HUDEP-2 (cell line): ENCODE data around the gene SHC1.

Experiments
- DNase-seq, 76 experiments: peaks; one replicate each; lab custom pipeline; 2025; ENCODE audit not compliant: unreplicated experiment in 76 of 76; lab: John Stamatoyannopoulos, UW

Gene SHC1

GRCh38 chr1:154975409-154976059, 5.0 kb upstream of the SHC1 start:
- peak in 22 of 76 experiments; percentile 10 to 41 (median 26) for DNase-seq

DNA sequence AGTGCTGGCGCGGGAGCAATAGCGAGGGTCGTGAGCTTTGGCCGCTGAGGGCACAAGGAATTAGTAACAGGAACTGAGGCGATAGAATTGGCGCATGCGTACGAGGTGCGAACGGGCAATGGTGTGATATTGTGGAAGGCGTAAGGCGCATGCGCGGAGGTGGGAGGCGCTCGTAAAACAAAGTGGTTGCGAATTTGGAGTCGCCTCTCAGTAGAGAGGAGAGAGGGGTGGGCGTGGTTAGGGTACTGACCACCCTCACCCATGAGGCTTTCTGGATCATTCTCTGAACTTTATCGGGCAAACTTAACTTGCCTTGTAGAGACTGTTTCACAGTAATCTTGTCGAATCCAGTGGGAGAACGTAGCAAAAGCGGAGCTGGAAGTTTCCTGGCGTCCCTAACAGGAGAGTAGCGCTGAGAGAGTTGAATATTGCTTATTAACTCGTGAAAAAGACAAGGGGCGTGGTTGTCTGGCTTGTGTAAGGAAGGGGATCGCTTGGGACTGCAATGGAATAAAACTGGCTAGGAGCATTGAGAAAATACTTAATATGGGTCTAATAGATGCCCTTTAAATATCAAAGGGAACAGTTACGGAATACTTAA, 4.4 kb upstream of the SHC1 start:
- peak in 74 of 76 experiments; percentile 39 to 99 (median 90) for DNase-seq

DNA sequence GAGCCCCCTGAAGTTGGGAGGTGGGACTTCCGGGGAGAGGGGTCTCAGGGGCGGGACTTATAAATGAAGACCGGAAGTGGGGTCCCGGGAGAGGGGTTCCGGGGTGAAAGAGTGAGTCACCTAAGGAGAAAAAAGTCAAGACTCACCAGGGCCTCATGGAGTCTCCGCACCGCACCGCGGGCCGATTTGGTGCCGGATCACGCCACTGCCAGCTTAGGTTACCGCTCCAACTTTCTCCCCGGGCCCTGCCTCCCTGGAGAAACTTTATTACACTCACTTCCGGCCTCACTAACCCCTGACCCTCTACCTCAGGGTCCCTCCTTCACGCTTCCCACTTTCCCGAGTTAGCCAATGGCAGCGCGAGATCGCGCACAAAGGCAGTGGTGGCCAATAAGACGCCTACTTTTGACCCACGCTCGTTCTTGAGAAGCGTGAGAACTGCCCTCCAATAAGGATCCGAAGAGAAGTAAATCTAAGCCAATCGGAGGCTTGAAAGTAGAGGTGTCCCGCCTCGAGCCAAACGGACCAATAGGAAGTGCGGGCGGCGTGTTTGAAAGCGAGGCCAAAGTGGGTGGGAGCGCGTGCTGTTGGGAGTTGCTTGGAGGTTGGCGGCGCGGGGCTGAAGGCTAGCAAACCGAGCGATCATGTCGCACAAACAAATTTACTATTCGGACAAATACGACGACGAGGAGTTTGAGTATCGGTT, 3.7 kb upstream of the SHC1 start, which contains the start of gene CKS1B:
Gene CKS1B, plus strand, starts transcription at position 580 of the 706 bp plus-strand sequence. Its CDS starts 65 bp downstream, at position 645.
- DNase-seq: peak in 75 of 76 experiments; percentile 86 to 100 (median 97)

DNA sequence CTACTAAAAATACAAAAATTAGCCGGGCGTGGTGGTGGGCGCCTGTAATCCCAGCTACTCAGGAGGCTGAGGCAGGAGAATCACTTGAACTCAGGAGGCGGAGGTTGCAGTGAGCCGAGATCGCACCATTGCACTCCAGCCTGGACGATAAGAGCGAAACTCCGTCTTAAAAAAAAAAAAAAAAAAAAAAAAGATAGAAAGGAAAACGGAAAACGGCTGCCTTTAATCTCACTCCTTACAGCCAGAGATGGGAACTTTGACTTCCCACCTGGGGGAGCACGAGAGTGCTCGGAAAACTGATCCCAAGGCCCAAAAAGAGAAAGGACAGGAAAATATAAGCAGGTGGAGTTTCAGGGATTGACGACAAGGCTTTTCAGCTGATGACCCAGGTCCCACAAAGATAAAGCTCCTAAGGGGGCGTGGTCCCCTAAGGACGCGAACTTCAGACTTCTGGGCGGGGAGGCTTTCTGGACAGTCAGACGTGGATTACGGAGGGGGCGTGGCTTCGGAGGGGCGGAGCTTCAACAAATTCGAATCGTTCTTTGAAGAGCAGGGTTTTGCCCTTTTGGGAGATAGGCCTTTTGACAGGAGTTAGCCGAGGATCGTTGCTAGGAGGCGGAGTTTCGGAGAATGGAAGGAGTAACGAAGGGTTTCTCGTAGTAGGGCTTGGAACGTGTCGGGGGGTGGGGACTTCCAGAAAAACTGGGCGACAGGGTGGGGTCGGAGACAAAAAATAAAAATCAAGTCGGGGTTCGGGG, 3.0 kb upstream of the SHC1 start:
- DNase-seq: peak in 75 of 76 experiments; percentile 77 to 99 (median 97)

DNA sequence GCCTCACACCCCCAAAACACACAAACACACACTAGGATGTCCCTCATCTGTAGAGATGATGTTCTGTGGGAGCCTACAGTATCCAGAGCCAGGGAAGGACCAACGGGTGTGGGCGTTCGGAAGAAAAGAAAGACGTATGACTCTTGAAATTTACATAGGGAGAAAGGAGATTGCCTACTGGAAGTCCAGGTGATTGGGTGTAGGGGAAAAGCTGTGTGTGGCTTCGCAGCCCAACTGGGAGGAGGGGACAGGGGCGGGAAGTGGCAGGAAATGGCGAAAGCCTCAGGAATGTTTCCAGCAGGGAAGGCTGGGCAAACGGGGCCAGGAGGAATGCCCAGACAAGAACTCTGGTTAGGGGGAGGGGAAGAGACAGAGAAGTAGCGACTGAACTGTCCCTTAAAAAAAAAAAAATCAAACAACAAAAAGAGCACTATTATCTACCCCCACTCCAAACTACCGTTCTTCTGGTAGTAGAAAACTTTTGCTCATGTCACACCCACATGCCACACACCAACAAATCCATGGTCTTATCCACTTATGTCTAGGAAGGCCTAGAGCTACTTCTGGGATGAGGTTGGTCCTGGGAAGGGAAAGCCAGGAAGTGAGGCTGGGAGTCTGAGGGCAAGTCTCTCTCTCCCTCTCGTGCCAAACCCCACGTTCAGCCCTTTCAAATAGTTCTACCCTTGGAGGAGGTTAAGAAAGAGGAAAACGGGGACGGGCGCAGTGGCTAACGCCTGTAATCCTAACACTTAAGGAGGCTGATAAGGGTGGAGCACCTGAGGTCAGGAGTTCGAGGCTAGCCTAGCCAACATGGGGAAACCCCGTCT, 2.2 kb upstream of the SHC1 start:
- peak in 1 of 76 experiments; percentile 27 for DNase-seq

DNA sequence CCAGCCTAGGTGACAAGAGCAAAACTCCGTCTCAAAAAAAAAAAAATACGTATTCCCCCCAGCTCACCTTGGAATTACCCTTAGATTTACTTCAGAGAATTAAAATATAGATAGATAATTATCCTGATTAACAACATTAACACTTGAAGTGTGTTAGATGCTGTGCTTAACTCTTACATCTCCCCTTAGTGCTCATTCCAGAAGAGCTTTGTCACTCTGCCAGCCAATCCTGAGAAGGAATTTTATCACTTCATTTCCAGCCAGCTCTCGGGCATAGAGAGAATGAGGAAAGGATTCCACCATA, 1.6 kb upstream of the SHC1 start:
- no peak for DNase-seq

- peak in 2 of 76 experiments; percentile 18 to 35 for DNase-seq
These were observed 923 bp upstream of the SHC1 start for GRCh38 chr1:154971341-154971998.

- DNase-seq: no peak
These were observed 591 bp downstream of the SHC1 start for GRCh38 chr1:154969860-154970452.

GRCh38 chr1:154969246-154969645, 1.3 kb downstream of the SHC1 start:
- DNase-seq: no peak

- no peak for DNase-seq
These were observed 1.8 kb downstream of the SHC1 start for GRCh38 chr1:154968731-154969130.

GRCh38 chr1:154967331-154967950, 3.1 kb downstream of the SHC1 start:
- DNase-seq: no peak

- no peak for DNase-seq
These were observed 4.4 kb downstream of the SHC1 start for GRCh38 chr1:154966111-154966510.

DNA sequence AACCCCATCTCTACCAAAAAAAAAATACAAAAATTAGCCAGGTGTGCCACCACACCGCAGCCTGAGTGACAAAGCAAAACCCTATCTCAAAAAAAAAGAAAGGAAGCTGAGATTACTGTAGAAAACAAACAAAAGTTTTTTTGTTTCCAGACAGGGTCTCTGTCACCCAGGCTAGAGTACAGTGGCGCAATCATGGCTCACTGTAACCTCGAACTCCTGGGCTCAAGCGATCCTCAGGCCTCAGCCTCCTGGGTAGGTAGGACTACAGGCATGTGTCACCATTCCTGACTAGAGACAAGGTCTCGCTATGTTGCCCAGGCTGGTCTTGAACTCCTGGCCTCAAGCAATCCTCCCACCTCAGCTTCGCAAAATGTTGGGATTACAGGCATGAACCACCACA, 6.2 kb downstream of the SHC1 start:
- DNase-seq: no peak

GRCh38 chr1:154963643-154964042, 6.9 kb downstream of the SHC1 start:
- DNase-seq: no peak

GRCh38 chr1:154962795-154963330, 7.7 kb downstream of the SHC1 start:
- DNase-seq: no peak

DNA sequence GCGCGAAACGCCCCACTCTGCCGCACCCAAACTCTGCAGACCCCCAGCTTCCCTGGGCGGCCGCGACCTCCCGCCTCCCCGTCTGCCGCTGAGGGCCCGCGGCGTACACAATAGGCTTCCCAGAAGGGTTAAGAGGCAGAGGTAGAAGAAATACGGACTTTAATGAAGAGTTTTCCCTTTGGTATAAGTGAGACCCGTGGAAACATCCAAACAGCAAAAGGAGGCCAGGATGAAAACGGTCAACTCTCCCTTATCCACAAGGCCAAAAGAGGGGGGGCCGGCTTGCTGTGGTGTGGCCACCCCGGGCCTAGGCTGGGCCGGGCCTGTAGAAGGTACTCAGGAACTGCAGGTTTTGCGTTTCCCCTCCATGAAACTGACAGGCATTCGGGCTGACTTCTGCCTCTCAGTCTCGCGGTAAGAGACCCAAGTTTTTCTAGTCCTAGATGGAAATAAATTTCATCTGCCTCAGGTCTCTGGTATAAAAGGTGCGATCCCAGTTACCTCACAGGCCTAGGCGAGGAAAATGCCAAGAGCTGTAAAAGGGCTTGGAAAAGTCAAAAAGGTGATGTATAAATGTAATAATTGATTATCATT, 8.3 kb downstream of the SHC1 start:
- peak in 18 of 76 experiments; percentile 3 to 79 (median 34) for DNase-seq

DNA sequence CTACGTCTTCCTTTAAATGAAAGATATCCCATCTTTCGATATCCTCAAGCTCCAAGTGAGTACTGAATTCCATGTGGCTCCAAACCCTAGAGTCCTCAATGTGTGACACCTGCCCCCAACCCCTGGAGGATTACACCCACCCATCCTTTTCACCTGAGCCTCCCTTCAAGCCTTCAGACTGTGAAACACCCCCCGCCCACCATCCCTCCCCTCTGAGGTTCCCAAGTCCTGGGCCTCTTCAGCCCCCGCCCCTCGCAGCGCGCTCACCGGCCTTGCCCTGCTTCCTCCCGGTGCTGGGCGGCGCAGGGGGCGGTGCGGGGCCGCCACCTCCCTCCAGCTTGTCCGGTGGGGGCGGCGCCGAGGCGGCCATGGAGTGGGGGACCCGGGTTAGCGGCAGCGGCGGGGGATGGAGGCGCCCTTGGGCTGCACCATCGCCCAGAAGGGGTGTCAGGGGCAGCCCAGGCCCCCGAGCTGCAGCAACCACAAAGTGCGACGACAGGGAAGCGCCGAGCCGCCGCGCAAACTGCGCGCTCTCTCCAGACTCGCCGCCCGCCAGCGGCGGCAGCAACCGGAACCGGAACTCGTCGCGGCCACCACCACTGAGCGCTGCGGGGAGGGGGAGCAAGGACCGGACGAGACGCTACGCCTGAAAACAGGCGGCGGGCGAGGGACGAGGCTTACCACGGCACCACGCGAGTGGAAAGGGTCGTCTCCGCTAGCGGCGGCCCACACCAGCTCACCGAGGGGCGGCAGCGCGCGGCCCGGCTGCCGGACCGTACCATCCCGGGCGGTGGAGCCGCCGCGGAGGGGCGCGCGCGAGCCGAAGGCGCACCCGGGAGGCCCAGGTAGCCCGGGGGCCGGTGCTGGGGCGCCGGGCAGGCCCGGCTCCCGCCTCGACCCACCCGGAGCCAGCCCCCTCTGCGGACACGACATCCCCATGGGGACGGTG, 9.1 kb downstream of the SHC1 start, which contains the start of gene PYGO2:
Gene PYGO2, minus strand, starts transcription at position 576 of the 949 bp plus-strand sequence. Its CDS starts 206 bp downstream, at position 370.
- DNase-seq: peak in 67 of 76 experiments; percentile 22 to 81 (median 63)
